B cell (primary cell): Measurements from ENCODE around the gene BCL7C. TPM values are rescaled to one million over a fixed set of nuclear protein-coding genes. Genes with fewer than 3 reads are reported as not detected.

Experiments
- ATAC-seq: fragments of 200-7000 bp; cut with Tn5 transposase; one replicate; pipeline ENCODE4 v1.10.0; 2021; ENCODE audit warnings: low read depth, mild to moderate bottlenecking, moderate number of reproducible peaks, moderate library complexity
- CTCF ChIA-PET: fragments of 350-600 bp; sonication (Branson Sonifier 250); formaldehyde crosslinking; loops from one replicate; lab custom pipeline; 2021; ENCODE audit warnings: antibody characterized with exemption, inconsistent platforms; lab: Charles Lee
- POLR2A ChIA-PET: fragments of 350-600 bp; sonication (Branson Sonifier 250); formaldehyde crosslinking; loops from one replicate; lab custom pipeline; 2021; ENCODE audit warnings: antibody characterized with exemption; lab: Charles Lee
- DNase-seq: peaks from one replicate; pipeline ENCODE4 v3.0.0; 2013
- H2AFZ ChIP-seq: 2 replicates; pipeline ENCODE4 v1.6.1; 2012; ENCODE audit warnings: mild to moderate bottlenecking, low read depth, low read length; ENCODE audit not compliant: insufficient read depth, poor library complexity, severe bottlenecking
- H3K27ac ChIP-seq, 2 donors: 1 replicate in 1 of 2; 2 replicates in 1 of 2; pipeline ENCODE4 v1.5.1; 2012 to 2013; ENCODE audit warnings: low read length in 2 of 2, mild to moderate bottlenecking in 2 of 2, moderate library complexity in 1 of 2
- H3K27me3 ChIP-seq, 4 experiments: fragments of 200-600 bp in 1 of 4; sonication (generic) in 1 of 4; replicated peaks in 1 of 4; 1 replicate in 2 of 4; 2 replicates in 2 of 4; pipeline versions ENCODE4 v1.6.1 to v1.7.0; 2013 to 2016; ENCODE audit warnings: low read length in 3 of 4, mild to moderate bottlenecking in 2 of 4, mixed read lengths in 1 of 4, moderate library complexity in 1 of 4; ENCODE audit not compliant: insufficient read depth in 4 of 4, control insufficient read depth in 3 of 4; ENCODE audit errors: control extremely low read depth in 1 of 4
- H3K36me3 ChIP-seq, 2 experiments: replicated peaks in 1 of 2; 1 replicate in 1 of 2; 2 replicates in 1 of 2; pipeline versions ENCODE4 v1.6.1 to v1.7.1; 2013; ENCODE audit warnings: low read length in 1 of 2; ENCODE audit not compliant: insufficient read depth in 2 of 2, control insufficient read depth in 1 of 2; ENCODE audit errors: control extremely low read depth in 1 of 2, extremely low read depth in 1 of 2
- H3K4me1 ChIP-seq, 2 donors: fragments of 200-600 bp in 1 of 2; sonication (generic) in 1 of 2; 1 replicate in 1 of 2; 2 replicates in 1 of 2; pipeline versions ENCODE4 v1.5.1 to v1.6.1; 2013 to 2017; ENCODE audit warnings: low read length in 2 of 2; ENCODE audit not compliant: control insufficient read depth in 2 of 2, insufficient read depth in 2 of 2
- H3K4me2 ChIP-seq: replicated peaks from 2 replicates; pipeline ENCODE3; 2012; ENCODE audit warnings: mild to moderate bottlenecking, low read depth, low read length; ENCODE audit not compliant: poor library complexity, severe bottlenecking
- H3K4me3 ChIP-seq, 5 experiments: fragments of 200-600 bp in 1 of 5; sonication (generic) in 1 of 5; 1 replicate in 3 of 5; 2 replicates in 2 of 5; pipeline versions ENCODE4 v1.5.1 to v1.7.0; 2011 to 2016; ENCODE audit warnings: low read length in 4 of 5, mild to moderate bottlenecking in 4 of 5, low read depth in 2 of 5, control low read depth in 1 of 5, moderate library complexity in 1 of 5; ENCODE audit not compliant: insufficient read depth in 1 of 5; ENCODE audit errors: control extremely low read depth in 1 of 5, extremely low read depth in 1 of 5
- H3K79me2 ChIP-seq: fragments of 200-600 bp; sonication (generic); one replicate; pipeline ENCODE4 v1.6.0; 2016; ENCODE audit warnings: low read length; ENCODE audit not compliant: control insufficient read depth, insufficient read depth
- H3K9ac ChIP-seq: fragments of 200-600 bp; sonication (generic); 2 replicates; pipeline ENCODE4 v1.6.1; 2017; ENCODE audit warnings: mild to moderate bottlenecking, low read length, moderate library complexity
- H3K9me3 ChIP-seq, 3 donors: one replicate each; pipeline versions ENCODE4 v1.6.1 to v1.7.1; 2013; ENCODE audit warnings: low read length in 2 of 3; ENCODE audit not compliant: control insufficient read depth in 2 of 3, insufficient read depth in 1 of 3; ENCODE audit errors: control extremely low read depth in 1 of 3
- H4K20me1 ChIP-seq: 2 replicates; pipeline ENCODE4 v1.6.0; 2012; ENCODE audit warnings: mild to moderate bottlenecking, low read length; ENCODE audit not compliant: insufficient read depth, control insufficient read depth, poor library complexity, severe bottlenecking
- H3K27ac Mint-ChIP-seq: one replicate; pipeline ENCODE4 v1.8.0; 2021; ENCODE audit warnings: mixed read lengths
- H3K27me3 Mint-ChIP-seq: one replicate; pipeline ENCODE4 v1.8.0; 2021; ENCODE audit warnings: mixed read lengths
- H3K4me1 Mint-ChIP-seq: one replicate; pipeline ENCODE4 v1.8.0; 2021; ENCODE audit warnings: mixed read lengths
- H3K4me3 Mint-ChIP-seq: one replicate; pipeline ENCODE4 v1.8.0; 2021; ENCODE audit warnings: mixed read lengths
- H3K9me3 Mint-ChIP-seq: one replicate; pipeline ENCODE4 v1.8.0; 2022; ENCODE audit warnings: mixed read lengths; ENCODE audit not compliant: insufficient read depth
- EZH2 ChIP-seq: IDR thresholded peaks from 2 replicates; pipeline ENCODE4 v1.6.1; 2012; ENCODE audit warnings: borderline replicate concordance, low read depth, mild to moderate bottlenecking, moderate library complexity, low read length; ENCODE audit not compliant: insufficient read depth, poor library complexity, severe bottlenecking
- WGBS: methylation state at CpG from one replicate; pipeline ENCODE4 v1.1.5; 2013; ENCODE audit warnings: missing lambda C conversion rate; ENCODE audit not compliant: insufficient coverage; 5-methylcytosine and 5-hydroxymethylcytosine counted together
- intact Hi-C: fragments of 100-400 bp; cut with micrococcal nuclease; formaldehyde crosslinking; loops from one replicate; pipeline ENCODE4 v1.10.0; 2022
- polyA plus RNA-seq: library from polyadenylated mRNA; depleted of rRNA; stranded (reverse); fragments of >200 nt; gene quantifications from 2 replicates; pipeline ENCODE4 v1.2.3, GENCODE V29; 2012
- total RNA-seq, 2 donors: library from RNA; stranded (reverse); fragments of 120-200 nt in 1 of 2; gene quantifications; 1 replicate in 1 of 2; 2 replicates in 1 of 2; pipeline versions ENCODE4 v1.2.3 to v1.2.4, GENCODE V29; 2013 to 2022
- TF ChIP-seq, protein P1 (sequence below): fragments of 200-600 bp; IDR thresholded peaks from one replicate; pipeline ENCODE4 v1.8.0; 2022; ENCODE audit warnings: antibody characterized with exemption, mild to moderate bottlenecking

The BCL7C gene
- total and polyA plus RNA-seq, 2 donors (not counting 1 experiment from before 2014, with no cell fraction given): 17.1 to 30.5 TPM

DNA sequence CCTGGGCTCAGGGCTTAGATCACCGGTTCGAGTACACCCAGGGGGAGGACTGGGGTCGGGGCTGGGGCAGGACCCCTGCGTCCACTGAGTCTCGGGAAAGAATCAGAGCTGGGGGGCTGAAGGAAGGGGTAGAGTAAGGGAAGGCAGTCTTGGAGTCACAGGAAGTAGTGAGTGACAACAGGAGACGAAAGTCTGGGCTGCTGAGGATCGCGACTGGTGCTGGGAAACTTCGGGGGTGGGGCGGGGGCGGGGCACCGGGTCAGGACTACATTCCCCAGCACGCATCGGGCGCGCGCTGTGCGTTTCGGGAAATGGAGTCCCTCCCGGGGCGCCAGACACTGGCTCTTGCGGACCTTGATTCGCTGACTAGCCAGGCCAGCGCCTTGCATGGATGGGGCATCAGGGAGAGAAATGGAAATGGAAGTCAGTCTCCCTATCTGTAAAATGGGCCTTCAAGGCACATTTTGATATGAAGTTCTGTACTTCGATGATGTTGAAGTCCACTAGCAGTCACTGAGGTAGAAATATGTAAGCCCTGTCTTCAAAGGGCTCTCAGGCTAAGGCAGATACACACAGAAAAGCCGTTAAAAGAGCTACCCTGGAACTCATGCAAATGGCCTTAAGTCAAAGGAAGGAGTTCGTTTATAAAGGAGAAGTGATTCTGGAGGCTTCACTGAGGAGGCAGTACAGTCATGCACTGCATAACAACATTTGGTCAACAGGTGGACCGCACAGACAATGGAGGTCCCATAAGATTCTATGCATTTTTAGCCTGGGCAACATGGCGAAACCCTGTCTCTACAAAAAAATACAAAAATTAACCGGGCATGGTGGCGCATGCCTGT is 3.2 kb upstream of the BCL7C start:
- intact Hi-C loops: loop anchor here (1.0 kb wide), 8 partner anchors 22 to 562 kb away; partner anchors contain the start of genes ARMC5, FBRS, PHKG2 and SETD1A
- H3K4me3 Mint-ChIP-seq: peak overlapping the region; percentile 91
- H4K20me1 ChIP-seq: peaks cover 8% of the 10 kb centered on the region
- H3K4me1 Mint-ChIP-seq: peaks cover 48% of the 10 kb centered on the region
- DNase-seq (peak; percentile 87), ATAC-seq (peak; percentile 55)
- H3K27me3 ChIP-seq: no peaks in the 10 kb centered on the region
- H3K27ac Mint-ChIP-seq: peak overlapping the region; percentile 91
- peak overlapping the region; percentile 93 for H3K4me2 ChIP-seq
- peaks cover 0 to 2% (median 0%) of the 10 kb centered on the region in 3 donors for H3K9me3 ChIP-seq
- peak overlapping the region in 4 of 5 experiments; percentile 43 to 68 (median 60) for H3K4me3 ChIP-seq
- peak overlapping the region; percentile 94 for H2AFZ ChIP-seq
- TF ChIP-seq, protein P1, sequence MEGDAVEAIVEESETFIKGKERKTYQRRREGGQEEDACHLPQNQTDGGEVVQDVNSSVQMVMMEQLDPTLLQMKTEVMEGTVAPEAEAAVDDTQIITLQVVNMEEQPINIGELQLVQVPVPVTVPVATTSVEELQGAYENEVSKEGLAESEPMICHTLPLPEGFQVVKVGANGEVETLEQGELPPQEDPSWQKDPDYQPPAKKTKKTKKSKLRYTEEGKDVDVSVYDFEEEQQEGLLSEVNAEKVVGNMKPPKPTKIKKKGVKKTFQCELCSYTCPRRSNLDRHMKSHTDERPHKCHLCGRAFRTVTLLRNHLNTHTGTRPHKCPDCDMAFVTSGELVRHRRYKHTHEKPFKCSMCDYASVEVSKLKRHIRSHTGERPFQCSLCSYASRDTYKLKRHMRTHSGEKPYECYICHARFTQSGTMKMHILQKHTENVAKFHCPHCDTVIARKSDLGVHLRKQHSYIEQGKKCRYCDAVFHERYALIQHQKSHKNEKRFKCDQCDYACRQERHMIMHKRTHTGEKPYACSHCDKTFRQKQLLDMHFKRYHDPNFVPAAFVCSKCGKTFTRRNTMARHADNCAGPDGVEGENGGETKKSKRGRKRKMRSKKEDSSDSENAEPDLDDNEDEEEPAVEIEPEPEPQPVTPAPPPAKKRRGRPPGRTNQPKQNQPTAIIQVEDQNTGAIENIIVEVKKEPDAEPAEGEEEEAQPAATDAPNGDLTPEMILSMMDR: peak; percentile 19
- no peak for TF ChIP-seq EZH2
- peak overlapping the region; percentile 62 for H3K9ac ChIP-seq
- peaks cover 39 to 53% of the 10 kb centered on the region in 2 donors for H3K4me1 ChIP-seq
- peak overlapping the region; percentile 69 to 76 for H3K27ac ChIP-seq
- WGBS: 5% methylated on average over 29 of the region's 31 CpGs
- peaks cover 8% of the 10 kb centered on the region for H3K79me2 ChIP-seq
- H3K36me3 ChIP-seq: no peaks in the 10 kb centered on the region
- CTCF ChIA-PET: interaction anchor here (1.1 to 3.5 kb wide), 2 partner anchors 22 to 52 kb away, joined by 5 to 25 read pairs; no protein-coding TSS in a partner anchor
- H3K27me3 Mint-ChIP-seq: no peaks in the 10 kb centered on the region
- H3K9me3 Mint-ChIP-seq: no peaks in the 10 kb centered on the region
- POLR2A ChIA-PET: interaction anchor here (0.6 to 2.2 kb wide), 3 partner anchors 20 to 429 kb away, joined by 5 to 15 read pairs (median 8); no protein-coding TSS in a partner anchor
